Measurements from ENCODE around the gene SCLT1.

Gene SCLT1

DNA sequence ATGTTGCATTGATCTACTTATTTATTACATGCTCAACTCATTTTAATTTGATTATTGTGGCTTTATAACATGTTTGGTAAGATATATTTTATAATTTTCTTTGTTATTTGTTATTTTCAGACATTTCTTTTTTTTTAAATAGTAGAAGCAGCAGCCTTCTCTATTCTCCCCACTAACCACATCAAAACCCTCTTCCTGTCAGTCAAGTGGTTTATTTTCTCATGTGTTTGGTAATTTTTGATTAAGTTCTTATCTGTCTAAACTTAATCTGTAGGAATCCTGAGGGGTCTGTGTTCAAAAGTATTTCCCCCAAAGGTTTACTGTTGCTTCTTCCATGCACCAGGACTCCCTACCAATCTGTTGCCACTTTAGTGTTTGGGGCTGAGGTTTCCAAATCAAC is 131.9 kb downstream of the SCLT1 start:
- no peak for DNase-seq (ENCODE audit: low read depth in 2 of 2)

DNA sequence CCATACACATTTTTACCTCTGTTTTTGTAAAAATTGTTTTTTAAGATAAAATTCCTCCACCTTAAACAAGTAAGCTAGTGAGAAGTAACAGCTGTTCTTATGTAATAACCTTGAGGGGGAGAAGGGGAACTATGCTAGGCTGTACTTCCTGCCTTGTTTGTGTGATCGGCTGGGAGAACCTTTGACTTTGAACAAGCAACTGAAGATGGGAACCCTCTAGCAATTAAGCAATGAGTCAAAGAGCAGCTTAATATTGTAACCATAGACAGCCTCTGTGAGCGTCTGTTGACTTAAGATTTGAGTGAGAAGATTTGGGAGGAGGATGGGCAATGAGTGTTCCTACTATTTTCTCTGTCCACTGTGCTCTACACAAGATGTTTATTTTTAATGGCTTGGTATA is 135.1 kb downstream of the SCLT1 start:
- DNase-seq (ENCODE audit: low read depth in 2 of 2), result no peak

DNA sequence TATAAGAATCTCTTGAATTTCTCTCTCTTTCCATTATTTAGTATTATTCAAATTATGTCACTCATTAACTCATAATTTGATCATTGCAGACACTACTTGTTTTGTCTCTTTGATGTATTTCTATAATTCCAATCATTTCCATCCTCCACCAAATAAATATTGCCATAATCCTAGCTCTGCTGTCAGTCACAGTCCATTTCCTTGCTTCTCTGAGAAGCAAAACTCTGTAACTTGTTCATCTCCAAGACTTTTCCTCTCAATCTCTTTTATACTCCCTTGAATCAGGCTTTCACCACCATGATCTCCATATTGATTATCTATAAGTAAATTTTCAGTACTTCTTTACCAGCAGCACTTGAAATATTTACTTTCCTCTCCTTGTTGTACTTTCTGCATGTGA is 135.9 kb downstream of the SCLT1 start:
- DNase-seq (ENCODE audit: low read depth in 2 of 2), result no peak

DNA sequence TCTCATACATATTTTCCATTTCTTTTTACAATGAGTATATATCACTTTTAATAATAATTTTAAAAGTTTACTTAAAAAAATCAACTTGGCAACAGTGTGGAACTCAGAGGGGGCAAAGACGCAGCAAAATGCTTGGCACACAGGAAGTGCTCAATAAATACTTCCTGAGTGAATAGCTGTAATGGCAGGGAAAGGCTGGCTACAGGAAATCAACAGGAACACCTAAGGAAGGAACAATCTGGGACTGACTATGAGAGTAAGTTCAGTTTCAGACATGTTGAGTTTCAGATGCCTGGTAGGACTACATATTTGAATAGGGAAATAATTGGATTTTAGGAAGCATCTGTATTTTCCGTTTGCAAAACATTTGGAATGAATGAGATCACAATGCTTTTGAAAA is 137.6 kb downstream of the SCLT1 start:
- DNase-seq (ENCODE audit: low read depth in 2 of 2), result no peak

DNA sequence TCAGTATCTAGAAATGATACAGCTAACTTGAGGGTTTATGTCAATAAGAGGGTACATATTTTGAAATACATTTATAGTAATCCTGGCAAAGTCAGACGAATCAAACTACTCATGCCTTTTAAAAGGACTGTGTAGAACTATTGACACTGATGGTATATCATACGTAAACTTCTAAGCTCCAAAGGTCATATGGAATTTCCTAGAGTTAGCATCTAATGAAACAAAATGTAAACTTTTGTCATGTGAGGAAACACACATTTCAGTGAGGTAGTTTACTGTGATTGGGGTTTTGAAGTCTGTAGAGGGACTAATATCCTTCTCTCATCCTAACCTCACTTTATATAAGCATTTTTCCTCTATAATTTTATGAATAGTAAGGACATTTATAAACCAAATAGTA is 138.4 kb downstream of the SCLT1 start:
- no peak for DNase-seq (ENCODE audit: low read depth in 2 of 2)

DNA sequence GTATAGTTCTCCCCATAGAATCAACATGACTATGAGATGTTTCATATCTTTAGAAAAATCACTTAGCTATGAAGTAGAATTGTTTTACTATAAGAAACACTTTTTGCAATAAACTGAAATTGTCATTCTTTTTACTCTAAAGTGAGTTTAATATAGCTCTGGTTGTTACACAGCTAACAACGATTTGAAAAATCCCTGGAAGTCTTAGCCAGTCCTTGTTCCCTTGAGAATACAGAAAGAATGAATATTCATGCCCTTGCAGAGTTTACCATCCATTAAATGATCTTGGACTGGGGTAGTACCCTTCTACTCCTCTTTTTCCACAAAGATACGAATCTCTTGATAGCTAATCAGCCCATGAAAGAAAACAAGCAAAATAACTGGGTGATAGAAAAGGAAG is 142.0 kb downstream of the SCLT1 start:
- DNase-seq (ENCODE audit: low read depth in 2 of 2), result no peak

DNA sequence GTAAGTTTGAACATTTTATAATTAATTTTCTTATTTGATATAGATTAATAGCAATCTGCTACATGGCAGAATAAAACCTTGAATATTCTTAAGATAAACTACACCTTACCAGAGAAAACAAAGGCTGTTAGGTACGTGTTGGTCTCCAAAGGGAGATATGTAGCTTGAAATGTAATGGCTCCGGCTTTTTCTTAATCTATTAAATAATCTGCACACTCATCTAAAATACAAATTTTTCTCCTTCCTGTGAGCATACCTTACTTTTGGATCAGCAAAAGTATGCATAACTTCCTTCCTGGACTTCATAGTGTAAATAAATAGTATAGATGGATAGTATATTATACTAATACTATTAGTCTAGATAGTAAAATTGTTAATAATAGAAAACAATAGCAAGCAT is 142.5 kb downstream of the SCLT1 start:
- no peak for DNase-seq (ENCODE audit: low read depth in 2 of 2)

DNA sequence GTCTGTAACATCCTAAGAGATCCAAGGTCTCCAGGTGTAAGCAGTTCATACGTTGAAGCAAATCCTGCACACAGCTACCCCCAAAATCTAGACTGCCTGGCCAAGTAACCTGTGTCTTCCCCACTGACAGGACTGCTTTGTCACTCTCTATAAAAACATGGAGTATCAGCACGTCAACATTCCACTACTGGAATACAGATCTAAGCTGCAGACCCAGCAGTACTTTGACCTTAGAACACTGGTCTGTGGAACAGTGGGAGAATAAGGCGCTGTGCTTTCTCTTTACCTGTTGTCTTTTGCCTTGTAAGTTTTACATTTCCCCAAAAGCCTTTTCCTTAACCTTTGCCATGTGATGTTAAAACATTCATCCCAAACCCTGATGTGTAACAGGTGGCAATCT is 146.4 kb downstream of the SCLT1 start:
- no peak for DNase-seq (ENCODE audit: low read depth in 2 of 2)

DNA sequence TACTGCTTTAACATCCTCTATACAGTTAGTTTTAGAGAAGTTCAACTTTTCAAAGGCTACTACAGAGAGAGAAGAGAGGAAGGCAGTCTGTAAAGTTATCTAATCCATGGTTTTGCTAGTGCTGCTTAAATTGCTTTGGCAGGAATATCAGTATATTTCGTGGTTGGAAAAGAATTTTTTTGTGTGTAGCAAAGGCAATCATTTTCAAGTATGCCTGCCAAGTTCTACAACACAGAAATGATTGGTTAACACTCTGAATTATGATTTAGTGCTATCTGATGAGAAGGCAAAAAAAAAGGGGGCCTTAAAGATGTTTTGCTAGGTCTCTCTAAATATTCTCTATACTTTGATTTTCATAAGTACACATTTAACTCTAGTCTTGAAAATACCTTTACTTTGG is 150.7 kb downstream of the SCLT1 start:
- DNase-seq (ENCODE audit: low read depth in 2 of 2), result peak; percentile 12 to 31

DNA sequence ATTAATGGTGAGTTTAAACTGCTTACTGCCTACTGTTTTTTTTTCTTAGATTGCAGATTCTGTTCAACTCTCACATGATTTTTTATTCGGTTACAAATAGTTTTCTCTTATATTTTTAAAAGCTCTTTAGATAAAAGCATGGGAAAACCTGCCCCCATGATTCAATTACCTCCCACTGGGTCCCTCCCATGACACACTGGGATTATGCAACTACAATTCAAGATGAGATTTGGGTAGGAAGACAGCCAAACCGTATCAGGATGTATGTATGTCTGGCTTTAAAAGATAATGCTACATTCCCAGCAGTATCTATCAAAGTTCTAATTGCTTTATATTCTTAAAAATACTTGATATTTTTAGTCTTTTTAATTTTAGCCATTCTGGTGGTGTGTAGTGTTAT is 152.4 kb downstream of the SCLT1 start:
- no peak for DNase-seq (ENCODE audit: low read depth in 2 of 2)

DNA sequence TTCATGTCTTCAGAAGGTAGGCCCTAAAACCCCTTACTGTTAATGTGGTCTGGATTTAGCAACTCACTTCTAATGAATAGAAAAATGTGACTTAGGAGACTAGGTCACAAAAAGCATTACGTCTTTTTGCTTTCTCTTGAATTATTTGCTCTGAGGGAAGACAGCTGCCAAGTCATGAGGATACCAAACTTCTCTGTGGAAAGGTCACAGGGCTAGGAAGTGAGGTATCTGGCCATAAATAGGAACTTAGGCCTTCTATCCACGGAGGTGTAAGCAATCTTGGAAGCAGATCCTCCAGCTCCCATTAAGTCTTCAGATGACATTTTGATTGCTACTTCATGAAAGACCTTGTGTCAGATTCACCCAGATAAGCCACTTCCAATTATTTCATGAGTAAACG is 163.3 kb downstream of the SCLT1 start:
- DNase-seq (ENCODE audit: low read depth in 2 of 2), result no peak

DNA sequence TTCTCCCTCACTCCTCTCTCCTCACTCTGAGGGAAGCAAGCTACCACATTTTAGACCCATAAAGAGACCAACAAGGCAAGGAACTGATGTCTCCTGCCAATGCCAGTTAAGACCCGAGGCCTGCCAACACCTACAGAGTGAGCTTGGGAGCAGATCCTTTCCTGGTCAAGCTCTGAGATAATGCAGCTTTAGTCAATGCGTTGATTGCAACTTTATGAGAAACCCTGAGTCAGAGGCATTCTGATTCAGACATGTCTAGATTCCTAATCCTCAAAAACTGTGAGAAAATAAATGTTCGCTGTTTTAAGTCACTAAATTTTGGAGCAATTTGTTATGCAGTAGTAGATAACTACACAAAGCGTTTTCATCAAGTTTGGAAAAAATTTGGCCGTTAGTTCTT is 168.4 kb downstream of the SCLT1 start:
- DNase-seq (ENCODE audit: low read depth in 2 of 2), result no peak

DNA sequence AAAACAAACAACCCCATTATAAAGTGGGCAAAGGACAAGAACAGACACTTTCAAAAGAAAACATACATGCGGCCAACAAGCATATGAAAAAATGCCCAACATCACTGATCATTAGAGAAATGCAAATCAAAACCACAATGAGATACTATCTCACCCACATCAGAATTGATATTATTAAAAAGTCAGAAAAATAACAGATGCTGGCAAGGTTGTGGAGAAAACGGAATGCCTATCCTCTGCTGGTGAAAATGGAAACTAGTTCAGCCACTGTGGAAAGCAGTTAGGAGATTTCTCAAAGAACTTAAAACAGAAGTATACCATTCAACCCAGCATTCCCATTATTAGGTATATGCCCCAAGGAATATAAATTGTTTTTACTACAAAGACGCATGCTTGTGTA is 171.4 kb downstream of the SCLT1 start:
- DNase-seq (ENCODE audit: low read depth in 2 of 2), result no peak

DNA sequence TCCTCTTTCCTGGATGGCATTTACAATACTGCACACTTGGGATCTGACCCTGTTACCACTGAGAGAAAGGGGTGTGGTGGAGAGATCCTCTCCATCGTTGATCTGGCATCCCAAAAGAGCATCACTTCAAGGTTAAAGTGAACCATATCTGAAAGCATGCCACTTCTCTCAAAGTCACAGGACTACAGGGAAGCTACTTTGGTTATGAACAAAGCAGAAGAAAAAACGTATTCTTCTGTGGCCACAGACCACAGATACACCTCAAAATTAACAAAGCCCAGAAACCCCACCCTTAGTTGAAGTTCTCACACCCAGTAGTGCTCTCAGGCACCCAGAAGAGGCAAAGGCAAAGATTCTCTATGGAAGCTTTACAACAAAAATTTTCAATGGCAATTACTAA is 175.6 kb downstream of the SCLT1 start:
- DNase-seq (ENCODE audit: low read depth in 2 of 2), result no peak

DNA sequence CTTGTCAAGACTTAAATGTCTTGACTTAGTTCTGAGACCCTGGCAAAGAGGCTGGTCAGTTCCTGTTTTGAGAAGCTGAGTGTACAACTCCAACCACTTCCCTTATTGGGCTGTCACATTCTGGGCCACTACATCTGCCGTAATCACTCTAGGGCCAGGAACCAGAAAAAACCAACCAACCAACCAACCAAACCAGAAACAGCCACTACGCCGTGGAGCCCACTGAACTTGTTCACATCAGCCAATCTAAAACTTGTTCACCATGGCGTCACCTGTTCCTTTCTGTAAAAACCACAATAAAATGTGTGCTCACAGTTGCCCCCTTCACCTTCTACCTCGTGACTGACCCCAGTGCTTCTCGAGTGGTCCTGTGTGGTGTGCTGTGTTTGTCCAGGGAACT is 176.5 kb downstream of the SCLT1 start:
- no peak for DNase-seq (ENCODE audit: low read depth in 2 of 2)

DNA sequence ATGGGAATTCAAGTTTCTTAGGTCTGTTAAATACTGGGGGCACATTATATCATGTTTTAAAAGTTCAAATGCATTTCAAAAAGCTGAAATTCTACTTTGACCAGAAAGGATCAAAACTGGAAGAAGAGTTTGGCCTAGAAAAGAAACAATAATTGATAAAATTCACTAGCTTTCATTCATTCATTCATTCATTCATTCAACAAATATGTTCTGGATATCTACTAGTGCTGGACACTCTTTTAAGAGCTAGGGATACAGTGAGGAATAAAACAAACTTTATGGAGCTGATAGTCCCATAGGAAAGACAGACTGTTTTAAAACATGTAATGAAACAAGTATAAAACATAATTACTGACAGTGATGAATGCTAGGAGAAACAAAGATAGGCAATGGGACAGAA is 177.8 kb downstream of the SCLT1 start:
- DNase-seq (ENCODE audit: low read depth in 2 of 2), result no peak

DNA sequence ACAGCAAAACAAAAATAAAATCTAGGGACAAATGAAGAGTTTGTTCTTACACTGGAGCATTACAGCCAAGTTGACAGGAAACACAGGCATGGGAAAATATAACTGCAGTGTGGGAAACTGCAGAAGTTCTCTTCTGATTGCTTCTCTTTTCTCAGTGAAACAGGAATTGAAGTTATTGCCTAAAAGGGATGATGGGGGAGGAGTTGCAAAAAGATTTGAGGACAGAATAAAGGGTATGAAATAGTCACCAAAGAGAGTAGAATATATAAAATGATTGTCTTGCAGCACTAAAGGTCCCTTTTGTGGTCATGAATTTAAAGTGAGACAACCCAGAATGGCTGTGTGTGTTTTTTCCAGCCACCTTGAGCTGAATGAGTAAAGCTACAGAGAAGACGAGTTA is 180.1 kb downstream of the SCLT1 start:
- DNase-seq (ENCODE audit: low read depth in 2 of 2), result no peak

DNA sequence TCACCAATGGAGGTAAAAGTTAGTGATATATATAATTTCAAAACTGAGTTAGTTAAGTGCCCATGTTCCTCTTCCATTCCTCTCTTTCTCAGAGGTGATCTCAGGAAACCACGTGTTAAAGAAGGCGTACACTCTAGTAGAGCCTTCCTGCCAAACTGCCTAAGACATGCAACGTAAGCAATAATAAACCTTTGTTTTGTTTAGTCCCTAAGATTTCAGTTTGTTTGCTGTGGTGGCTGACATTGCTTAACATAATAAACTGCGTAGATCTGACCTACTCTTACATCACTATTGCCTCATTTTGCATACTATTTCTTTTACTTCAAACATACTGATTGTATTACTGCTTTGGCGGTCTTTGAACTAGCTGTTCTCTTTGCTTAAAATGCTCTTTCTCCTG is 184.6 kb downstream of the SCLT1 start:
- DNase-seq (ENCODE audit: low read depth in 2 of 2), result no peak

DNA sequence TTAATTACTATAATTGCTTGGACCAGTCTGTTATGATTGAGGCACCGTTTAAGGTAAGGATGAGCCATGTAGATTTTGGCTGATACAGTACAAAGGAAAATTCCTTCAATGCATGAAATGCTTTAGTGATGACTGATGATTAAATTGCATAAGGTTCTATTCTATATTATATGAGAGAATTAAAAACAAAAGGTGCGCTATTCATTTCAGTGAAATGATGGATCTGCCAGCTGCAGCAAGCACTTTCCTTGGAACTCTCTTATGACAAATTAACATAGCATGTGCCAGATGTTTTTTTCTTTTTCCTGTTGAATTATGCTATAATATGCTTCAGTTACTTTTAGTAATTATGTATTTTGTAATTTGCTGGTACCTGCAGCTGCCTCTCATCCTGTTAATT is 185.4 kb downstream of the SCLT1 start:
- DNase-seq (ENCODE audit: low read depth in 2 of 2), result no peak

DNA sequence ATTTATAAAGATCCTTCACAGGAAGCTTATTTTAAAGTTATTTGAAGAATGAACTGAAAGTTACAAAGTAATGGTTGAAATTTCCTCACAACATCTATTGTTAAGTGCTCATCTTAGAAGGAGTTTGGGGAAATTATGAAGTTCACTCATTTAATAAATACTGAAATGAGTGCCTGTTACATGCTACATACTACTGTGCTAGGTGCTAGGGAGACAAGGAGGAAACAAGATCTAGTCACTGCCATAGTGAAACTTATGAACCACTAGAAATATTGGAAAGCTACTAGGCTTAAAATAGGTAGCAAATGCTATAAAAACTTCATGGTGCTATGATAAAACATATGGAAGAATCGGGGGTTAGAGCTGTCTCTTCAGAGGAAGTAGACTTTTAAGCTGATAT is 186.8 kb downstream of the SCLT1 start:
- no peak for DNase-seq (ENCODE audit: low read depth in 2 of 2)

DNA sequence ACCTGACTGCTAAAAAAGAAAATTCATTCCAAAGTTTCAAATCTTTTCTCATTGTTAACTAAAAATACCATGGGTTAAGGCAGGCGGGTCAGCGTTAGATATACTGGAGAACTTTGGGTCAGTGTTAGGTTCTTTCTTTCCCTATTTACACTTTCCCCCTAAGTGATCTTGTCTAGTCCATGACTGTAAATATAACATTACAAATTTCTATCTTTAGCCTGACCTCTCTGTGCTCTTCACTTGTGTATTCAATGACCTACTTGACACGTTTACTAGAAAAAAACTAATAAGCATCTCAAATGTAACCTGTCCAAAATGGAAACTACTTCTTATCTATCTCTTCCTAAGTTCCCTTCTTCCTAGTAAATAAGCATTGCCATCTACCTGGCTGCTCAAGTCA is 188.5 kb downstream of the SCLT1 start:
- DNase-seq (ENCODE audit: low read depth in 2 of 2), result no peak

DNA sequence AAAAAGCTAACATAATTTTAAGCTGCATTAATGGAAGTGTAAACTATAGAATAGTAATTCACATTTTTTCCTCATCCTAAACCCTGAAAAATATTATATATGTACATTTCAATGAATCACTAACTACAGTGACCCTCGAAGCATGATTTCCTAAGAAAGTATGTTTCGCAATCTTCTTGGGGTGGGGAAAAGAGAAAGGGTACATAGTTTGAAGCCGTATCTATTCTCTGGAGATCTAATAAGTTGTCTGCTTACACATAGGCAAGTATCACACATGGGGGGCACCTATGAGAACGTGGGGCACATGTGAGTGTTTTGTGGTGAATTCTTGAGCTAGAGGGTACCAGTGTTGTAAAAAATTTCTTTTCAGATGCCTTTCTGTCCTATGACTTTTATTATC is 212.7 kb downstream of the SCLT1 start:
- no peak for DNase-seq (ENCODE audit: low read depth in 2 of 2)

DNA sequence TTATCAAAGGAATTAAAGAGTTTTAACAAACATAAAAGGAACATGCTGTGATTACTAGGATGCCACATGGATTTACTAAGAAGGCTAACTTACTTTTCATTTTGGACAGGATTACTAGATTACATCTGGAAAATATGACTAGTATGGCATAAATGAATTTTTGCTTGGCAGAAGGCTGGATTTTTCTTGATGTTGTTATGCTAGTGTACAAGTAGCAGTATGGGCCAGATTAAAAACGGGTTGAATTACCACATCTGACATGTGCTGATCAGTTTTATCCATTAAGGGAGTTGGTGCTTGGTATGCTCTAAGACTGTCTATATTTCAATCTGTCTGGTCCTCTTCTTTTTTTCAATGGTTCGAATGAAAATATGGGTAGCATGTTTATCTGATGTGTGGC is 213.4 kb downstream of the SCLT1 start:
- no peak for DNase-seq (ENCODE audit: low read depth in 2 of 2)

DNA sequence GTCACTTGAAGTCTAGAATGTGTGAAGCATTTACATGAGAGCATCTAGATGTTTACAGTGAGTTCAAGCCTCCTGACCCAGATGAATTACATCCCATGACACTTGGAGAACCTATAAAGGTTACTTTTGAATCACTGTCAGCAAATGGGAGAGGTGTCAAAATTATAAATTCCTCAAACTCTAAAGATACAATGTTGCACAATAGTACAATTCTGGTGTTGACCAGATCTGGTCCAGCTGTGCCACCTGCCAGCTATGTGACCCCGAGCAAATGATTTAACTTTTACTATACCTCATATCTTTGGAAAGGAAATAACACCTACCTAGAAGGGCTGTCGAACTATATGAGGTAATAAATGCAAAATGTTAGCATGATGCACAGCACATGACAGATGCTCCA is 214.1 kb downstream of the SCLT1 start:
- DNase-seq (ENCODE audit: low read depth in 2 of 2), result no peak

DNA sequence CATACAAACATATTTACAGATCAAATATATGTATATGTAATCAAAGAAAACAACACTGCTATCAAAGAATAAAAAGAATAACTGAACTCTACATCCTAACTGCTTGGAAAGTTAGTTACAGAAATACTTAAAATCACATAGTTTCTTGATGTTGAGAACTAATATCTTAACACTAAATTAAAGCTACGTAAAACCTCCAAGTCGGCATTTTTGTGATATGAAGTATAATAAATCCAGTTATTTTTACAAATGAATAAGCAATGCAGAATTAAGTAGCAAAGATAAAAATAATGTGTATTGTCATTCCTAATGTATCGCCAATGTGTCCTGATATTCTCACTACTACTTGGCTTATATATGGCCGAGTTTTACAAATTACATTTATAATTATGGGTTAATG is 215.4 kb downstream of the SCLT1 start:
- DNase-seq (ENCODE audit: low read depth in 2 of 2), result no peak
